ENCODE results near the gene NPL.
A peak's percentile ranks its signal among the peaks of the same experiment; 100 is the strongest.

The NPL gene

GRCh38 chr1:182781841-182782586 lies 7.6 kb upstream of the NPL start:
- FAIRE-seq: peak; percentile 89

DNA sequence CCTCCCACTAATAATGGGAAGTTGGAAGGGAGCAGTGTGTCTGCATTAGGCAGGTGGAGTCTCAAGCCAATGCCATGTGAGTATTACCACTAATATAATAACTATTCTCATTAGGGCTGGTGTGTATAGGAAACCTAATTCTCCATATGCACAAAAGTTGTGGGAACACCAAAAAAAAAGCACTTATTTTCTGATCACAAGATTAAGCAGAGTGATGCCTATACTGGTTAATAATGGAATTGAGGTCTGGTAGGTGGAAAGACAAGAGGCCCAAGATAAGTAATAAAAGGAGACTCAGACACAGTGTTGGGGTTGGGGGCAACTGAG lies 7.0 kb upstream of the NPL start:
- no peak for FAIRE-seq
- TF ChIP-seq TAF1 (IDR thresholded peaks at IDR 0.05; ENCODE audit: borderline replicate concordance, low read depth, low read length) (no peak), POLR2AphosphoS5 (IDR thresholded peaks at IDR 0.05; ENCODE audit: low read depth, low read length) (no peak), POLR2A (IDR thresholded peaks at IDR 0.05; ENCODE audit: low read depth, low read length) (no peak)

More at GRCh38 chr1:182781841-182782586, 7.6 kb upstream of the NPL start:
- peak; percentile 17 for DNase-seq (ENCODE audit: insufficient read length)
- TF ChIP-seq TAF1 (IDR thresholded peaks at IDR 0.05; ENCODE audit: borderline replicate concordance, low read depth, low read length) (no peak), POLR2A (IDR thresholded peaks at IDR 0.05; ENCODE audit: low read depth, low read length) (no peak), POLR2AphosphoS5 (IDR thresholded peaks at IDR 0.05; ENCODE audit: low read depth, low read length) (no peak)

DNA sequence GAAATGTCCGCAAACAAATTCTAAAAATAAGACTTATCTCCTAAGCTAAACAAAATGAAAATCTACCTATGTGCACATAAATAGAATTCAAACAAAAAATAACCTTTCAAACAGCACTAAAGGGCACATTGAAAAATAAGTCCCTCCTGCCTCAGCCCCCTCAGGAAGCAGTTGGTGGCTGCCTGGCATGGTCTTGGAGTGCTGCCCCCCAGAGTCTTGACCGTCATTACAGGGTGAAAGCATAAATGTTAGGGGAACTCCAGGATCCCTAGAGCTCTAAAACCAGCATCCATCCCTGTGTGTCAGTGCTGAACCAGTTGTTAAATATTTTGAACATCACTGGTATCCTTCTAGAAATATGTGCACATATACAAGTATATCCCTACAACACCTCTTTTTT lies 6.5 kb upstream of the NPL start:
- no peak for TF ChIP-seq POLR2AphosphoS5 (IDR thresholded peaks at IDR 0.05; ENCODE audit: low read depth, low read length)
- TF ChIP-seq TAF1 (IDR thresholded peaks at IDR 0.05; ENCODE audit: borderline replicate concordance, low read depth, low read length): no peak
- FAIRE-seq: no peak
- DNase-seq (ENCODE audit: insufficient read length): no peak

More for the DNA sequence above, 7.0 kb upstream of the NPL start:
- no peak for DNase-seq (ENCODE audit: insufficient read length)

DNA sequence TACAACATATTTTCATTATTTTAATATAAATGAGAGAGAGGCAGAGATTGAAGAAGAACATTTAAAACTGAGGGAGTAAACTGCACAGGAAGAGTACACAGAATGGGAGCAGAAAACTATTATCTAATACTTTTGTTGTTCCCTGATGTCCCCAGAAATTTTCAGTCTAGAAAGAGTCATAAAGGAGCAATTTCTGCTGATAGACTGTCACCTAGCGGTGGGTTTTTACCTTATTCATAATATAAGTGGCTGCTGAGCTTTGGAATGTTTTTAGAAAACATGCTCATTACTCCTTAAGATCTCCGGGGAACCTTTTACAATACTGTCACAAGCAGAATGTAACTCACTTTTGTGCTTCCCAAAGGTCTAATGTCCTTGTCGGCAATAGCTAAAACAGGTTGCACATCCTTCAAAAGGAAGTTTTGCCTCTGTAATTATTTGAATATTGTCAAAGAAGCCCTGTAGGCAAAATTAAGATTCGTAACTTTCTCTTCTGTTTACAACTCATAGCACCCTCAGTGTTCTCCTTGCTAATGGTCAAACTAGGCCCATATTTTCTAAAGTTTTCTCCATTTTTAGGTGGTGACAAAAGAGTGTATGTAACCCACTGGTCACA lies 4.9 kb upstream of the NPL start:
- no peak for TF ChIP-seq TAF1 (IDR thresholded peaks at IDR 0.05; ENCODE audit: borderline replicate concordance, low read depth, low read length)
- TF ChIP-seq POLR2AphosphoS5 (IDR thresholded peaks at IDR 0.05; ENCODE audit: low read depth, low read length): no peak
- no peak for TF ChIP-seq POLR2A (IDR thresholded peaks at IDR 0.05; ENCODE audit: low read depth, low read length)
- no peak for FAIRE-seq
- DNase-seq (ENCODE audit: insufficient read length): no peak

DNA sequence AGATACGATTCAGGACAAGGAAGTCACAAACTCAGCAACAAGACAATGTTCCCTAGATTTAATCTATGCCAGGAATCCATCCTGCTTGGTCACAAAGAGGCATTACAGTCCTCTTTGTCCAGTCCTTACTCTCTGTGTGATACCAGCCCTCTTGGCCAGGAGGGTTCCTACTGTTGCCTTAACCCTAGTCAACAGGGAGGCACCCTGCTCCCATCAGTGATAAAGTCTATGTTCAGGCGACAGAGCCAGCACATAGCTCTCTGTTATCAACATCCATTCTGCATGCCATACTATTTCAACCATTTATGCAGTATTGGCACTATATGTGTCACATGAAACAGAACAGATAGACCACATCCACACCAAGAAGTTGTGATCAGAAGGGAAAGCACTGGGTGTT lies 4.4 kb upstream of the NPL start:
- TF ChIP-seq POLR2AphosphoS5 (IDR thresholded peaks at IDR 0.05; ENCODE audit: low read depth, low read length): no peak
- TF ChIP-seq POLR2A (IDR thresholded peaks at IDR 0.05; ENCODE audit: low read depth, low read length): no peak
- DNase-seq (ENCODE audit: insufficient read length): no peak
- no peak for FAIRE-seq

GRCh38 chr1:182786223-182786994 lies 3.2 kb upstream of the NPL start:
- no peak for TF ChIP-seq TAF1 (IDR thresholded peaks at IDR 0.05; ENCODE audit: borderline replicate concordance, low read depth, low read length)
- TF ChIP-seq POLR2A (IDR thresholded peaks at IDR 0.05; ENCODE audit: low read depth, low read length): no peak
- TF ChIP-seq POLR2AphosphoS5 (IDR thresholded peaks at IDR 0.05; ENCODE audit: low read depth, low read length): no peak
- DNase-seq (ENCODE audit: insufficient read length): no peak
- no peak for FAIRE-seq

- no peak for DNase-seq (ENCODE audit: insufficient read length)
- TF ChIP-seq POLR2AphosphoS5 (IDR thresholded peaks at IDR 0.05; ENCODE audit: low read depth, low read length) (no peak), POLR2A (IDR thresholded peaks at IDR 0.05; ENCODE audit: low read depth, low read length) (no peak), TAF1 (IDR thresholded peaks at IDR 0.05; ENCODE audit: borderline replicate concordance, low read depth, low read length) (no peak)
- no peak for FAIRE-seq
These were observed 2.6 kb upstream of the NPL start for GRCh38 chr1:182786995-182787324.

- FAIRE-seq (peak; percentile 65), DNase-seq (ENCODE audit: insufficient read length) (no peak)
- TF ChIP-seq POLR2AphosphoS5 (IDR thresholded peaks at IDR 0.05; ENCODE audit: low read depth, low read length) (no peak), TAF1 (IDR thresholded peaks at IDR 0.05; ENCODE audit: borderline replicate concordance, low read depth, low read length) (no peak), POLR2A (IDR thresholded peaks at IDR 0.05; ENCODE audit: low read depth, low read length) (no peak)
These were observed 2.0 kb downstream of the NPL start for GRCh38 chr1:182791281-182792179.

DNA sequence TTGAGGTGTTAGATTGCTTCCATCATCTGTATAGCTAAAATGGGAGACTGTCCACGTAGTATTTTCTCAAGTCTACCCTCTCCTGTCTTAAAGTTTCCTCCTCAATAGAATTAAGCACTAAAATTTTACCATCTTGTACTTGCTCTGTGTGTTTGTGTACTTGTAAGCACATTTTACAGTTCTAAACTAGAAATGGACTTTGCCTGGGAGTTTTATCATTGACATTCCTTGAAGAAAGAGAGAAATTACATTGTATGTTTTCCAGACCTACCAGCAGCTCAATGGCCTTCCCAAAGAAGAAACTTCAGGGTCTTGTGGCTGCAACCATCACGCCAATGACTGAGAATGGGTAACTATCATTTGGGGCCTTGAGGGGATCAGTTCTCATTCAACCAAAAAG lies 4.5 kb downstream of the NPL start:
- FAIRE-seq: no peak
- TF ChIP-seq POLR2AphosphoS5 (IDR thresholded peaks at IDR 0.05; ENCODE audit: low read depth, low read length): no peak
- TF ChIP-seq POLR2A (IDR thresholded peaks at IDR 0.05; ENCODE audit: low read depth, low read length): no peak

DNA sequence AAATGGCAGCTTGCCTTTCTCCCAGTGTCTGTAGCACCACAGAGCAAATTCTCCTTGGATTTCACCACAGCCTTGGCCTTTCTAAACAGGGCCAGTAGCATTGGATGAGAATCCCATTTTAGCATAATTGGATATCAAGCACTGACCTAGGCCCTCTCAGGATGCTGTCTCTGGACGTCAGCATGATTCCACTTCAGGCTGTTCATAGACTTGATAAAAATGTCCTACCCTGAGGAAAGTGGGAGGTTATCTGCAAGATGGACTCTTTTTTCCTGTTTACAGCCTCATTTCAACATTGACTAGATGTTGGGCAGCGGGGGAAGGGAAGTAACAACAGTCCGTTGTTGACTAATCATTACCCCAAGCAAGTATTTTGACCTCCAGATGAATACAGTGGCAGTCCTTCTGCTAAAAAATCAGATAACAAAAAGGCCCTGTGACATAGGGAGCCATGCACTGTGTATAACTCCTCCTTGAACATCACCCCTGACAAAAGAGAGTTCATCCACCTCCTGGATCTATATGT lies 5.2 kb downstream of the NPL start:
- TF ChIP-seq POLR2A (IDR thresholded peaks at IDR 0.05; ENCODE audit: low read depth, low read length): no peak
- no peak for TF ChIP-seq POLR2AphosphoS5 (IDR thresholded peaks at IDR 0.05; ENCODE audit: low read depth, low read length)
- DNase-seq (ENCODE audit: insufficient read length) (no peak), FAIRE-seq (no peak)

More for the DNA sequence above, 4.5 kb downstream of the NPL start:
- DNase-seq (ENCODE audit: insufficient read length): no peak

GRCh38 chr1:182795563-182796228 lies 6.1 kb downstream of the NPL start:
- FAIRE-seq (no peak), DNase-seq (ENCODE audit: insufficient read length) (no peak)
- TF ChIP-seq TAF1 (IDR thresholded peaks at IDR 0.05; ENCODE audit: borderline replicate concordance, low read depth, low read length): no peak
- no peak for TF ChIP-seq POLR2AphosphoS5 (IDR thresholded peaks at IDR 0.05; ENCODE audit: low read depth, low read length)
- TF ChIP-seq POLR2A (IDR thresholded peaks at IDR 0.05; ENCODE audit: low read depth, low read length): no peak

Data from GM12892 (cell line).